GM06990 (cell line): ENCODE data around the gene ELAVL1.

Source experiments
- DNase-seq: peaks from one replicate; pipeline ENCODE4 v3.0.0-alpha.2; 2011; ENCODE audit not compliant: insufficient read length; ENCODE audit errors: extremely low read depth
- H3K27me3 ChIP-seq: replicated peaks from 2 replicates; pipeline ENCODE4 v1.6.0; 2011; ENCODE audit warnings: low read length; ENCODE audit not compliant: control insufficient read depth, insufficient read depth
- H3K36me3 ChIP-seq: 2 replicates; pipeline ENCODE4 v1.5.1; 2011; ENCODE audit warnings: low read length; ENCODE audit not compliant: control insufficient read depth, insufficient read depth
- H3K4me3 ChIP-seq: replicated peaks from 2 replicates; pipeline ENCODE4 v1.5.1; 2011; ENCODE audit warnings: low read depth, mild to moderate bottlenecking, control low read depth, low read length
- TF ChIP-seq, protein P1 (sequence below): IDR thresholded peaks from 2 replicates; pipeline ENCODE4 v1.5.1; 2011; ENCODE audit warnings: low read length, control low read depth, mild to moderate bottlenecking, inconsistent platforms; ENCODE audit not compliant: insufficient read depth, poor library complexity, severe bottlenecking

Gene ELAVL1

DNA sequence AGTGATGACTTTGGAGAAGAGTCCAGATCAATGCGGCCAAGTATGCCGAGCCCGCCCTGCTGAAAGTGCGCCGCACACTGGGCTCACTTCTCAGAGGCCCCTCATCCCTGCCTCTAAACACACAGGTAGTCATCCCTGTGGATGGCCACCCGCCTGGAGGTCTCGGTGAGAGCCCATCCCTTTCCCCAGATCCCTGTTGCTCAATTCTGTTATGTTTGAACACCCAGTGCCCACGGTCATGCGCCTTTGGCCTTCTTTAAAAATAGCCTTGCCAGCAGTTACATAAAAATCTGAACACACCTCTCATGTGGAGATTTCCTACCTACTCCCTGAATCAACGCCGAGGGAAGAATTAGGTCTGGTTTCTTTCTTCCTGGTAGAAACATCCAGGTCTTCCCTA lies 11.9 kb downstream of the ELAVL1 start:
- H3K36me3 ChIP-seq: peaks cover 17% of the 10 kb centered on the region
- no peaks in the 10 kb centered on the region for H3K27me3 ChIP-seq
- TF ChIP-seq, protein P1, sequence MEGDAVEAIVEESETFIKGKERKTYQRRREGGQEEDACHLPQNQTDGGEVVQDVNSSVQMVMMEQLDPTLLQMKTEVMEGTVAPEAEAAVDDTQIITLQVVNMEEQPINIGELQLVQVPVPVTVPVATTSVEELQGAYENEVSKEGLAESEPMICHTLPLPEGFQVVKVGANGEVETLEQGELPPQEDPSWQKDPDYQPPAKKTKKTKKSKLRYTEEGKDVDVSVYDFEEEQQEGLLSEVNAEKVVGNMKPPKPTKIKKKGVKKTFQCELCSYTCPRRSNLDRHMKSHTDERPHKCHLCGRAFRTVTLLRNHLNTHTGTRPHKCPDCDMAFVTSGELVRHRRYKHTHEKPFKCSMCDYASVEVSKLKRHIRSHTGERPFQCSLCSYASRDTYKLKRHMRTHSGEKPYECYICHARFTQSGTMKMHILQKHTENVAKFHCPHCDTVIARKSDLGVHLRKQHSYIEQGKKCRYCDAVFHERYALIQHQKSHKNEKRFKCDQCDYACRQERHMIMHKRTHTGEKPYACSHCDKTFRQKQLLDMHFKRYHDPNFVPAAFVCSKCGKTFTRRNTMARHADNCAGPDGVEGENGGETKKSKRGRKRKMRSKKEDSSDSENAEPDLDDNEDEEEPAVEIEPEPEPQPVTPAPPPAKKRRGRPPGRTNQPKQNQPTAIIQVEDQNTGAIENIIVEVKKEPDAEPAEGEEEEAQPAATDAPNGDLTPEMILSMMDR: no peak
- H3K4me3 ChIP-seq: no peak overlapping the region
- DNase-seq: no peak

DNA sequence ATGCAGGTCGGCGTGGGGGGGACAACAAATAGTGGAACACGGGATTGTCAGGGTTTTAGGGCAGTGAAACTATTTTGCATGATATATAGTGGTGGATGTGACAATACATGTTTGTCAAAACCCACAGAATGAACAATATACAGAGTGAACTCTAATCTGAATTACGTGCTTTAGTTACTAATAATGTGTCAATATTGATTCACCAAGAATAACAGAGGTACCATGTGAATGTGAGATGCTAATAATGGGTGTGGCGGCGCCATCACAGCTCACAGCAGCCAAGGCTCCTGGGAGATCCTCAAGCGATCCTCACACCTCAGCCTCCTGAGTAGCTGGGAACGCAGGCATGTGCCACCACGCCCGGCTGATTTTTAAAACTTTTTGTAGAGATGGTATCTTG lies 12.9 kb downstream of the ELAVL1 start:
- peaks cover 24% of the 10 kb centered on the region for H3K36me3 ChIP-seq
- DNase-seq: no peak
- TF ChIP-seq, protein P1: no peak
- no peaks in the 10 kb centered on the region for H3K27me3 ChIP-seq
- H3K4me3 ChIP-seq: no peak overlapping the region

DNA sequence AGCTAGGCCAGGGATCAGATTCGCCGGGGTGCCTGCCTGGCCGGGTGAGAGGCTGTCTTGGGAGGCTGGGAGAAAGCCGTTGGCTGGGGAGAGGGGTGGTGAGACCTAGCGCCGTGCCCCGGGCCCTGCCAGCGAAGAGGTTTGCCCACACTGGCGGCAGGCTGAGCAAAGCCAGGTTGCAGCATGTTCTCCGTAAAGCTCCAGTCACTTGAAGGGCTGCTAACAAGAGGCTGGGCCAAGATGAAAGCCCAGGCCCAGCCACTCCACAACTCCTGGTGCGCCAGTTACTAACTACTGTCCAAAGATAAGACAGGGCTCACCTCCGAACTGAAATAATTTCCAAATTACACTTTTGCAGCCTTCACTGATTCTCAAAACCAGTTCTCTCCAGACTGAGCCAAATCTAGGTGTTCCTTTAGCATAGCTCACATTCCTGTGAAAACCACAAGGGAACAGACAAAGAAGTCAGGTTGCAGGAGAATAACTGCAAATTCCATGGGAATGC lies 16.3 kb downstream of the ELAVL1 start:
- peaks cover 39% of the 10 kb centered on the region for H3K36me3 ChIP-seq
- H3K27me3 ChIP-seq: no peaks in the 10 kb centered on the region
- H3K4me3 ChIP-seq: no peak overlapping the region
- DNase-seq: no peak
- TF ChIP-seq, protein P1: no peak

DNA sequence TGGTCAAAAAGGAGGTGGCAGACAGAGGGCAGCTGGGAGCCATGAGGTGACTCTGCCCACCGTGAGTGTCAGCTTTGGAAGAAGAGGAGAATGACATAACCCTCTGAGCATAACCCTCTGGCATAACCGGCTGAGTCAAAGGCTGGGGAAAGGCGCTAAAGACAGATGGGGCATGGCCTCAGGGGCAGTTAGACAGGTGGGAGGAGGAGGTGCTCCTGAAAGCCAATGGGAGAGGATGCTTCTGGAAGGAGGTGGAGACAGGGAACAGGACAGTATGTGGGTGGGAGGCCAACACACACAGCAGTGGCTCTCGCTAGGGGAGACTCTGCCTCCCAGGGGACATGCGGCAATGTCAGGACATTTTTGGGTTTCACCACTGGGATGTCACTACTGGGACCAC lies 17.1 kb downstream of the ELAVL1 start:
- Histone ChIP-seq H3K36me3 (peaks cover 45% of the 10 kb centered on the region), H3K4me3 (no peak overlapping the region), H3K27me3 (no peaks in the 10 kb centered on the region)
- DNase-seq: no peak
- TF ChIP-seq, protein P1: no peak

DNA sequence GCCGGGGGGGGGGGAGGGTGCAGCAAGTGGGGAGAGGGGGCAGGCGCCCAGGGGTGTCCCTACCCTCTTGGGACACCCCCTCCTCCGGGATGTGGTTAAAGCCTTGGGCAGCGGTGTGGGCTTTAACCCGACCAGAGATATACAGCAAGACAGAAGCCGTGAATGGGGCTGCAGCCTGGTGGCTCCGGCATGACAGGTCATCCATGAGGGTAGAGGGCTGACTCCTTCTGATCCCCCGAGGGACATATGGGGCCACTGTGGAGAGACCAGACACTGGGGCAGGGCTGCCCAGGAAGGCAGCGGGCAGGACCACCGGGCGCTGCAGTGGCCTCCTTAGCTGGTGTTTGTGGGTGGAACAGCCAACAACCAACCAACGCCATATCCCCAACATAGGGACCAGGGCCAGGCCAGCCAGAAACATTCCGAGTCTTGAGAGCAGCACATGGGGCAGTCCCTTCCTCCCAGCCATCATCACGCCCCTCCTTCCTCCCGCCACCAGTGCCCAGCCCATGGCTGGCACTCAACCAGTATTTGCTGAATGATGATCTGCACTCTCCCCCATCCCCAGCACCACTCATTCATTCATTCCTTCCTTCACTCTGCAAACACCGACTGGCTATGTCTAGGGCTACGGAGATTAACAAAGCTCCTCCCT lies 18.2 kb downstream of the ELAVL1 start:
- no peak overlapping the region for H3K4me3 ChIP-seq
- no peak for DNase-seq
- no peaks in the 10 kb centered on the region for H3K27me3 ChIP-seq
- TF ChIP-seq, protein P1: no peak
- H3K36me3 ChIP-seq: peaks cover 47% of the 10 kb centered on the region
